GM13977 (cell line): Measurements from ENCODE around the gene HOXD12.
A peak's percentile ranks its signal among the peaks of the same experiment; 100 is the strongest.

Source experiments
- DNase-seq: peaks from one replicate; pipeline ENCODE4 v3.0.0; 2012; ENCODE audit warnings: low spot score
- in situ Hi-C: fragments of 300-500 bp; cut with MboI; formaldehyde crosslinking; loops from one replicate; pipeline ENCODE4 v1.12.0; 2022; ENCODE audit warnings: low sequenced_read_pairs, low pct_unique_long_range_greater_than_20kb, mixed read lengths, inconsistent platforms; ENCODE audit not compliant: unreplicated experiment
- TF ChIP-seq, protein P1 (sequence below): IDR thresholded peaks from 2 replicates; pipeline ENCODE4 v1.5.1; 2012; ENCODE audit warnings: mild to moderate bottlenecking, control low read depth; ENCODE audit not compliant: insufficient read depth; ENCODE audit errors: extremely low read depth, missing control alignments

Gene HOXD12

DNA sequence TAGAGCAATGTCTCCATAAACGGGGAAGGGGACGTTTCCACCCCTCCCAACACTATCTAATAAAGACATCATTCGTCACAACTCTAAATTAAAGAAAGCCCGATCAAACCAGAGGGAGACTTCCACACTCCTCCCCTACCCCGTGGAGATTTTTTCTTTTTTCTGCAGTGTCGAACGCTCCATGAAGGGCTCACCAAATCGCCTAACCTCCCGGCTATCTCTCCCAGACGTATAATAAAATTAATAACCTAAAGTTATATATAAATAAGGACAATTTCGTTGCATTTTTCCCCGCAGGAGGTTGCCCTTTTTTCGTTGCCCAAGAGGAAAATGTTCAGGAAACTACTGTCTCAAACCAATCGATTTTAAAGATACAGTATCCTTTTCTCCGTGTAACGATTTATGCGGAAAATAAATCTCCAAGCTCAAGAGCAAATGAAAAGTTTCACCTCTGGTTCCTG, 18.2 kb upstream of the HOXD12 start:
- in situ Hi-C loops = loop anchor here (25.0 kb wide), 2 partner anchors 394 to 1744 kb away; partner anchors contain the start of gene SP9
- TF ChIP-seq, protein P1, sequence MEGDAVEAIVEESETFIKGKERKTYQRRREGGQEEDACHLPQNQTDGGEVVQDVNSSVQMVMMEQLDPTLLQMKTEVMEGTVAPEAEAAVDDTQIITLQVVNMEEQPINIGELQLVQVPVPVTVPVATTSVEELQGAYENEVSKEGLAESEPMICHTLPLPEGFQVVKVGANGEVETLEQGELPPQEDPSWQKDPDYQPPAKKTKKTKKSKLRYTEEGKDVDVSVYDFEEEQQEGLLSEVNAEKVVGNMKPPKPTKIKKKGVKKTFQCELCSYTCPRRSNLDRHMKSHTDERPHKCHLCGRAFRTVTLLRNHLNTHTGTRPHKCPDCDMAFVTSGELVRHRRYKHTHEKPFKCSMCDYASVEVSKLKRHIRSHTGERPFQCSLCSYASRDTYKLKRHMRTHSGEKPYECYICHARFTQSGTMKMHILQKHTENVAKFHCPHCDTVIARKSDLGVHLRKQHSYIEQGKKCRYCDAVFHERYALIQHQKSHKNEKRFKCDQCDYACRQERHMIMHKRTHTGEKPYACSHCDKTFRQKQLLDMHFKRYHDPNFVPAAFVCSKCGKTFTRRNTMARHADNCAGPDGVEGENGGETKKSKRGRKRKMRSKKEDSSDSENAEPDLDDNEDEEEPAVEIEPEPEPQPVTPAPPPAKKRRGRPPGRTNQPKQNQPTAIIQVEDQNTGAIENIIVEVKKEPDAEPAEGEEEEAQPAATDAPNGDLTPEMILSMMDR = no peak
- DNase-seq = peak; percentile 30

DNA sequence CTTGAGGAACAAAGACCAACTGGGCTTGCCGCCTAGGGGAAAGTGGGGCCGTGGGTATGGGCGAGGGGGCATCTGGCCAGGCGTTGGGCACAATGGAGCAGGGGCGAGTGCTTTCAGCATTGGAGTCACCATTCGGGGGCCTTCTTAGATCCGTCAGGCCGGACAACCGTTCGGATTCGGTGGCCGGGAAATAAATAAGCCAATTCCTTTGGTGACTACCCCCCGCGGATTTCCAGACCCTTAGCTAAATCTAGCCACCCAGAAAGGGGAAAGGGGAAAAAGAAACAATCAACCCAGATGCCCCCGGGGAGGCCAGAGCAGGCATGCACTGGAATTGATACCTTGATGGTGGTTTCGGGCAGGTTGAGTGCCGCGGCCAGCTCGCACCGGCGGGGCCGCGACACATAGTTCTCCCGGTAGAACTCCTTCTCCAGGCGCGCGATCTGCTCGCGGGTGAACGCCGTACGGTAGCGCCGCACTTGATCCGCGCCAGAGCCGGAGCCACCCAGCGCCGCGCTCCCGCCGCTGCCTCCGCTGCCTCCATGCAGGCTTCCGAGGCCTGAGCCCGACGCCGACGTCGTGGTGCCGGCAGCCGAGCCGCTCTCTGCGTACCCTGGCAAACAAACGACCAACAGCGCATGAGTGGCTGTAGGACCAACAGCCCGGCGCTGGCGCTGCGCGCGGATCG, 17.6 kb upstream of the HOXD12 start:
- DNase-seq = peak; percentile 41
- TF ChIP-seq, protein P1 = no peak
- in situ Hi-C loops = loop anchor here (25.0 kb wide), 2 partner anchors 395 to 1745 kb away; partner anchors contain the start of gene SP9

GRCh38 chr2:176082525-176082823, 17.1 kb upstream of the HOXD12 start:
- in situ Hi-C loops = loop anchor here (25.0 kb wide), 2 partner anchors 395 to 1745 kb away; partner anchors contain the start of gene SP9
- TF ChIP-seq, protein P1 = no peak
- DNase-seq = no peak

GRCh38 chr2:176082824-176083751, 16.5 kb upstream of the HOXD12 start:
- in situ Hi-C loops = loop anchor here (25.0 kb wide), 2 partner anchors 396 to 1746 kb away; partner anchors contain the start of gene SP9
- TF ChIP-seq, protein P1 = no peak
- peak; percentile 19 for DNase-seq

DNA sequence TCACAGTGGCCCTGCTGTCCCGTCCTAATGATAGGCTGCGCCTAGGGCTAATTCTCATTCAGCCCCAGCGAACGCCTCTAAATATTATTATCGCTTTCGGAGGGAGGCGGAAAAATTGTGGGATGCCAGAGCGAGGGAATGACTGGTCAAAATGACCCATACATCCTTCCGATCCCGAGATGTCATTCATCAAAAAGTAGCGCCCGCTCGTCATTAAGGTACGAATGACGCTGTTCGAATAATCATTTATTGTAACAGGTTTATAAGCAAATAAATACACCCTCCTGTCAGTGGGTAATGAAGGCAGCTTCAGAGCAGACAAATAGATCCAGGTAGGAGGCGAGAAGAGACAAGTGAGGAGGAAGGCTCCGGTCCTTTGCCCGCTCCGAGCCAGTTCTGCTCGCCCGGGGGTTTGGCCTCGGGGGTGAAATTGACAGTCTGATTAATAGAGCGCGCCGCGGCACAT, 15.8 kb upstream of the HOXD12 start, which contains the start of gene EVX2:
Gene EVX2 (minus strand): TSS at position 167 of the 466 bp plus-strand sequence. CDS start 186 bp downstream, outside the sequence.
- TF ChIP-seq, protein P1 = no peak
- DNase-seq = peak; percentile 27
- in situ Hi-C loops = loop anchor here (25.0 kb wide), 2 partner anchors 397 to 1747 kb away; partner anchors contain the start of gene SP9

- in situ Hi-C loops = loop anchor here (25.0 kb wide), 2 partner anchors 397 to 1747 kb away; partner anchors contain the start of gene SP9
- DNase-seq = peak; percentile 21
- TF ChIP-seq, protein P1 = no peak
Observed at GRCh38 chr2:176084611-176085119, 14.9 kb upstream of the HOXD12 start.
